ENCODE results near the gene ZNF24.

The ZNF24 gene

GRCh38 chr18:35343936-35344735 lies at the start of gene ZNF24:
TSS of gene ZNF24 (minus strand) at chr18:35344420. CDS start at chr18:35340650, 3,770 bp downstream.
- DNase-seq: peak; percentile 85

- no peak for DNase-seq
These were observed 49.5 kb upstream of the ZNF24 start for GRCh38 chr18:35393716-35394115.

- DNase-seq: no peak
These were observed 48.2 kb upstream of the ZNF24 start for GRCh38 chr18:35392375-35392774.

GRCh38 chr18:35390951-35391700 lies 46.9 kb upstream of the ZNF24 start:
- DNase-seq: no peak

- no peak for DNase-seq
These were observed 44.9 kb upstream of the ZNF24 start for GRCh38 chr18:35389095-35389618.

- no peak for DNase-seq
These were observed 42.9 kb upstream of the ZNF24 start for GRCh38 chr18:35387152-35387571.

- peak; percentile 35 for DNase-seq
These were observed 42.4 kb upstream of the ZNF24 start for GRCh38 chr18:35386600-35387100.

GRCh38 chr18:35383136-35383535 lies 38.9 kb upstream of the ZNF24 start:
- DNase-seq: no peak

- no peak for DNase-seq
These were observed 35.2 kb upstream of the ZNF24 start for GRCh38 chr18:35379421-35379820.

GRCh38 chr18:35378574-35378896 lies 34.3 kb upstream of the ZNF24 start:
- no peak for DNase-seq

- DNase-seq: no peak
These were observed 33.8 kb upstream of the ZNF24 start for GRCh38 chr18:35377875-35378573.

- DNase-seq: no peak
These were observed 32.8 kb upstream of the ZNF24 start, which contains the start of gene ZNF396 for GRCh38 chr18:35376742-35377695. TSS of gene ZNF396 (minus strand) at chr18:35377337. CDS start at chr18:35374292, 3,045 bp downstream.

- no peak for DNase-seq
These were observed 32.1 kb upstream of the ZNF24 start for GRCh38 chr18:35376393-35376741.

- DNase-seq: no peak
These were observed 30.5 kb upstream of the ZNF24 start for GRCh38 chr18:35374708-35375107.

GRCh38 chr18:35371412-35372195 lies 27.4 kb upstream of the ZNF24 start:
- DNase-seq: no peak

GRCh38 chr18:35369126-35369525 lies 24.9 kb upstream of the ZNF24 start:
- no peak for DNase-seq

GRCh38 chr18:35368595-35368994 lies 24.4 kb upstream of the ZNF24 start:
- DNase-seq: no peak

- no peak for DNase-seq
These were observed 18.3 kb upstream of the ZNF24 start for GRCh38 chr18:35362531-35362930.

GRCh38 chr18:35361570-35362321 lies 17.5 kb upstream of the ZNF24 start:
- DNase-seq: no peak

GRCh38 chr18:35355140-35355618 lies 11.0 kb upstream of the ZNF24 start:
- DNase-seq: peak; percentile 55
